DOHH2 (cell line): ENCODE measurements around the gene CREB5.

Experiments used
- EZH2phosphoT487 ChIP-seq: fragments of 200-600 bp; sonication (generic); IDR thresholded peaks from 2 replicates; pipeline ENCODE4 v1.6.1; 2017; ENCODE audit warnings: borderline replicate concordance, mild to moderate bottlenecking, antibody characterized with exemption, low read length, moderate library complexity, mixed read lengths
- TF ChIP-seq, protein P1 (sequence below): fragments of 200-600 bp; sonication (generic); IDR thresholded peaks from one replicate; pipeline ENCODE4 v1.5.1; 2014; ENCODE audit warnings: antibody characterized with exemption, mild to moderate bottlenecking, low read depth, low read length; ENCODE audit not compliant: poor library complexity, severe bottlenecking

DNA sequence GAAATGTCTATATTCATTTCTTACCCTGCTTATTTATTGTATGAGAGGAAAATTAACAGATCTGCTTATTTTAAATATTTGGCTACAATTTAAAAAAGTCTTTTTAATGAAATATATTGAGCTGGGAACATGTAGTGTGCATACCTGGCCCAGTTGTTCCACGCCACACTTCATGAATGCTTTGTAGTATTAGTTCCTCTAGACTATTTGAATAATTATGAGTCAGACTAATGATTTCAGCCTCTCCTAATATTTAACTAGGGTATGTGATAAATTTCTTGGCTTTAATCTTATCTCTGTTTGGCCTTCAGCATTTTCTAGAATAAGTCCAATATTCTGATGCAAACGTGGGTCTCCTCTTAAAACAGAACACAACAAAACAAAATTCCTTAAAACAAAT, 226.6 kb downstream of the CREB5 start:
- TF ChIP-seq, protein P1, sequence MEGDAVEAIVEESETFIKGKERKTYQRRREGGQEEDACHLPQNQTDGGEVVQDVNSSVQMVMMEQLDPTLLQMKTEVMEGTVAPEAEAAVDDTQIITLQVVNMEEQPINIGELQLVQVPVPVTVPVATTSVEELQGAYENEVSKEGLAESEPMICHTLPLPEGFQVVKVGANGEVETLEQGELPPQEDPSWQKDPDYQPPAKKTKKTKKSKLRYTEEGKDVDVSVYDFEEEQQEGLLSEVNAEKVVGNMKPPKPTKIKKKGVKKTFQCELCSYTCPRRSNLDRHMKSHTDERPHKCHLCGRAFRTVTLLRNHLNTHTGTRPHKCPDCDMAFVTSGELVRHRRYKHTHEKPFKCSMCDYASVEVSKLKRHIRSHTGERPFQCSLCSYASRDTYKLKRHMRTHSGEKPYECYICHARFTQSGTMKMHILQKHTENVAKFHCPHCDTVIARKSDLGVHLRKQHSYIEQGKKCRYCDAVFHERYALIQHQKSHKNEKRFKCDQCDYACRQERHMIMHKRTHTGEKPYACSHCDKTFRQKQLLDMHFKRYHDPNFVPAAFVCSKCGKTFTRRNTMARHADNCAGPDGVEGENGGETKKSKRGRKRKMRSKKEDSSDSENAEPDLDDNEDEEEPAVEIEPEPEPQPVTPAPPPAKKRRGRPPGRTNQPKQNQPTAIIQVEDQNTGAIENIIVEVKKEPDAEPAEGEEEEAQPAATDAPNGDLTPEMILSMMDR = no peak
- TF ChIP-seq EZH2phosphoT487 = no peak
